Measurements from ENCODE around the gene CDH24. TPM values are rescaled to one million over a fixed set of nuclear protein-coding genes. Genes with fewer than 3 reads are reported as not detected.

CDH24 gene
- total and polyA plus RNA-seq, 9 of the 15 experiments (the other 6 are each of a cell fraction or from before 2014, with no cell fraction given) = 0.04 to 16.2 (median 4.9) TPM

DNA sequence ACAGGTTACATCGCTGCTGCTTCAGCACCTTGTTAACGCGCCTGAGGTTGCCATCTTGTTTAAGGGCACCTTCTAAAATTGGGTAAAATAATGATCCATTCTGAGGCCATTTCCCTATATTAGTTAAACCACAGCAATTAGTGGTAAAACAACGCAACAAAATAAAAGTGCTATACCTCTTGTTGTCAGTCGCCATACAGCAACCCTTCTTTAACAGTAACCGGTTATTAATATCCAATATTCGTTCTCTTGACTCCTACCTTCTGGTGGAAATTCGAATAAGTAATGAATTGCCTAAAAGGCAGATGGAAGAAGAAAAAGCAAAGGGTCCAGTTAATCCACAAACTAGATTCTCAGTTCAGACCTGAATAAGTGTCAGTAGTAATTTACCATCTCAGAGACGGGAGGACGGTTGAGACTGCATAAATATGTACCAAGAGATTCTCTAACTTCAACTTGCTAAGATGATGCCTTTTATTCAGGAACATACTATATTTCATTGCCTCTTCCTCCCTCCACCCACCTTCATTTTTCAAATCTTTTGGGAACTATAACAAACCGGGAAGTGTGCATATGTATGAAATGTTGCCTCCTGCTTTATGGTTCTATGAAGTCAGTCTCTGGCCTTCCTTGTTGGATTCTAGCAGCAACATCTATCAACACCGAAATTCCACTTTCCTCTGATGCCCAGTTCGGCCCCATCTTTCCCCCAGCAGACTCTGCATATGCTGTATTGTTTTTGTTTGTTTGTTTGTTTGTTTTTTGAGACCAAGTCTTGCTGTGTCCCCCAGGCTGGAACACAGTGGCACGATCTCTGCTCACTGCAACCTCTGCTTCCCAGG lies 21.8 kb downstream of the CDH24 start (continued):
- TF ChIP-seq, protein P1, sequence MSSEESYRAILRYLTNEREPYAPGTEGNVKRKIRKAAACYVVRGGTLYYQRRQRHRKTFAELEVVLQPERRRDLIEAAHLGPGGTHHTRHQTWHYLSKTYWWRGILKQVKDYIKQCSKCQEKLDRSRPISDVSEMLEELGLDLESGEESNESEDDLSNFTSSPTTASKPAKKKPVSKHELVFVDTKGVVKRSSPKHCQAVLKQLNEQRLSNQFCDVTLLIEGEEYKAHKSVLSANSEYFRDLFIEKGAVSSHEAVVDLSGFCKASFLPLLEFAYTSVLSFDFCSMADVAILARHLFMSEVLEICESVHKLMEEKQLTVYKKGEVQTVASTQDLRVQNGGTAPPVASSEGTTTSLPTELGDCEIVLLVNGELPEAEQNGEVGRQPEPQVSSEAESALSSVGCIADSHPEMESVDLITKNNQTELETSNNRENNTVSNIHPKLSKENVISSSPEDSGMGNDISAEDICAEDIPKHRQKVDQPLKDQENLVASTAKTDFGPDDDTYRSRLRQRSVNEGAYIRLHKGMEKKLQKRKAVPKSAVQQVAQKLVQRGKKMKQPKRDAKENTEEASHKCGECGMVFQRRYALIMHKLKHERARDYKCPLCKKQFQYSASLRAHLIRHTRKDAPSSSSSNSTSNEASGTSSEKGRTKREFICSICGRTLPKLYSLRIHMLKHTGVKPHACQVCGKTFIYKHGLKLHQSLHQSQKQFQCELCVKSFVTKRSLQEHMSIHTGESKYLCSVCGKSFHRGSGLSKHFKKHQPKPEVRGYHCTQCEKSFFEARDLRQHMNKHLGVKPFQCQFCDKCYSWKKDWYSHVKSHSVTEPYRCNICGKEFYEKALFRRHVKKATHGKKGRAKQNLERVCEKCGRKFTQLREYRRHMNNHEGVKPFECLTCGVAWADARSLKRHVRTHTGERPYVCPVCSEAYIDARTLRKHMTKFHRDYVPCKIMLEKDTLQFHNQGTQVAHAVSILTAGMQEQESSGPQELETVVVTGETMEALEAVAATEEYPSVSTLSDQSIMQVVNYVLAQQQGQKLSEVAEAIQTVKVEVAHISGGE (CRISPR knock-in tag; IDR thresholded peaks at IDR 0.05) = no peak
- TF ChIP-seq NCOR1 (IDR thresholded peaks at IDR 0.05) (no peak), ATF1 (CRISPR knock-in tag; IDR thresholded peaks at IDR 0.05) (no peak), ATF1 (tag; IDR thresholded peaks at IDR 0.05) (0 out of 2 replicates have a peak, but pooled peaks have one; percentile 72), NCOA1 (IDR thresholded peaks at IDR 0.05; ENCODE audit: low read depth) (no peak), BRD4 (IDR thresholded peaks at IDR 0.05) (no peak), BRF1 (IDR thresholded peaks at IDR 0.05; ENCODE audit: borderline replicate concordance, extremely low read depth, insufficient read length) (no peak), SREBF2 (CRISPR knock-in tag; IDR thresholded peaks at IDR 0.05) (0 out of 2 replicates have a peak, but pooled peaks have one; percentile 59), IFI16 (CRISPR knock-in tag; IDR thresholded peaks at IDR 0.05) (no peak), NRF1 (conservative IDR thresholded peaks at IDR 0.05 in 1 of 2, IDR thresholded peaks at IDR 0.05 in 1 of 2) (0 out of 4 replicates have a peak, but pooled peaks of 1 of the 2 experiments have one; percentile 4), ZFPM2 (CRISPR knock-in tag; IDR thresholded peaks at IDR 0.05) (no peak), ETS2 (tag; IDR thresholded peaks at IDR 0.05; ENCODE audit: borderline replicate concordance, poor library complexity, severe bottlenecking) (peak; percentile 45), RFX5 (IDR thresholded peaks at IDR 0.05; ENCODE audit: low read depth, low read length) (no peak), MEF2A (IDR thresholded peaks at IDR 0.05; ENCODE audit: control insufficient read depth, low read depth, low read length) (no peak)
- TF ChIP-seq, protein P2, sequence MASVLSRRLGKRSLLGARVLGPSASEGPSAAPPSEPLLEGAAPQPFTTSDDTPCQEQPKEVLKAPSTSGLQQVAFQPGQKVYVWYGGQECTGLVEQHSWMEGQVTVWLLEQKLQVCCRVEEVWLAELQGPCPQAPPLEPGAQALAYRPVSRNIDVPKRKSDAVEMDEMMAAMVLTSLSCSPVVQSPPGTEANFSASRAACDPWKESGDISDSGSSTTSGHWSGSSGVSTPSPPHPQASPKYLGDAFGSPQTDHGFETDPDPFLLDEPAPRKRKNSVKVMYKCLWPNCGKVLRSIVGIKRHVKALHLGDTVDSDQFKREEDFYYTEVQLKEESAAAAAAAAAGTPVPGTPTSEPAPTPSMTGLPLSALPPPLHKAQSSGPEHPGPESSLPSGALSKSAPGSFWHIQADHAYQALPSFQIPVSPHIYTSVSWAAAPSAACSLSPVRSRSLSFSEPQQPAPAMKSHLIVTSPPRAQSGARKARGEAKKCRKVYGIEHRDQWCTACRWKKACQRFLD (CRISPR knock-in tag; IDR thresholded peaks at IDR 0.05) = no peak
- TF ChIP-seq, protein P3, sequence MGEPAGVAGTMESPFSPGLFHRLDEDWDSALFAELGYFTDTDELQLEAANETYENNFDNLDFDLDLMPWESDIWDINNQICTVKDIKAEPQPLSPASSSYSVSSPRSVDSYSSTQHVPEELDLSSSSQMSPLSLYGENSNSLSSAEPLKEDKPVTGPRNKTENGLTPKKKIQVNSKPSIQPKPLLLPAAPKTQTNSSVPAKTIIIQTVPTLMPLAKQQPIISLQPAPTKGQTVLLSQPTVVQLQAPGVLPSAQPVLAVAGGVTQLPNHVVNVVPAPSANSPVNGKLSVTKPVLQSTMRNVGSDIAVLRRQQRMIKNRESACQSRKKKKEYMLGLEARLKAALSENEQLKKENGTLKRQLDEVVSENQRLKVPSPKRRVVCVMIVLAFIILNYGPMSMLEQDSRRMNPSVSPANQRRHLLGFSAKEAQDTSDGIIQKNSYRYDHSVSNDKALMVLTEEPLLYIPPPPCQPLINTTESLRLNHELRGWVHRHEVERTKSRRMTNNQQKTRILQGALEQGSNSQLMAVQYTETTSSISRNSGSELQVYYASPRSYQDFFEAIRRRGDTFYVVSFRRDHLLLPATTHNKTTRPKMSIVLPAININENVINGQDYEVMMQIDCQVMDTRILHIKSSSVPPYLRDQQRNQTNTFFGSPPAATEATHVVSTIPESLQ (CRISPR knock-in tag; IDR thresholded peaks at IDR 0.05) = no peak
- TF ChIP-seq, protein P4, sequence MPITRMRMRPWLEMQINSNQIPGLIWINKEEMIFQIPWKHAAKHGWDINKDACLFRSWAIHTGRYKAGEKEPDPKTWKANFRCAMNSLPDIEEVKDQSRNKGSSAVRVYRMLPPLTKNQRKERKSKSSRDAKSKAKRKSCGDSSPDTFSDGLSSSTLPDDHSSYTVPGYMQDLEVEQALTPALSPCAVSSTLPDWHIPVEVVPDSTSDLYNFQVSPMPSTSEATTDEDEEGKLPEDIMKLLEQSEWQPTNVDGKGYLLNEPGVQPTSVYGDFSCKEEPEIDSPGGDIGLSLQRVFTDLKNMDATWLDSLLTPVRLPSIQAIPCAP (CRISPR knock-in tag; IDR thresholded peaks at IDR 0.05; ENCODE audit: borderline replicate concordance) = no peak
- TF ChIP-seq, protein P5, sequence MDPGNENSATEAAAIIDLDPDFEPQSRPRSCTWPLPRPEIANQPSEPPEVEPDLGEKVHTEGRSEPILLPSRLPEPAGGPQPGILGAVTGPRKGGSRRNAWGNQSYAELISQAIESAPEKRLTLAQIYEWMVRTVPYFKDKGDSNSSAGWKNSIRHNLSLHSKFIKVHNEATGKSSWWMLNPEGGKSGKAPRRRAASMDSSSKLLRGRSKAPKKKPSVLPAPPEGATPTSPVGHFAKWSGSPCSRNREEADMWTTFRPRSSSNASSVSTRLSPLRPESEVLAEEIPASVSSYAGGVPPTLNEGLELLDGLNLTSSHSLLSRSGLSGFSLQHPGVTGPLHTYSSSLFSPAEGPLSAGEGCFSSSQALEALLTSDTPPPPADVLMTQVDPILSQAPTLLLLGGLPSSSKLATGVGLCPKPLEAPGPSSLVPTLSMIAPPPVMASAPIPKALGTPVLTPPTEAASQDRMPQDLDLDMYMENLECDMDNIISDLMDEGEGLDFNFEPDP (CRISPR knock-in tag; IDR thresholded peaks at IDR 0.05) = no peak
